Activated T-cell treated with anti-CD3 and anti-CD28 coated beads for 48 hours (primary cell): ENCODE measurements around the gene SRPX2.
"Not testable (repeated sequence)": the region's sequence is repeated elsewhere in the genome, so short reads cannot be mapped to it uniquely, and the experiment has no call there.

Experiments used
- DNase-seq: peaks from one replicate; pipeline ENCODE4 v3.0.0-alpha.2; 2020; ENCODE audit warnings: low read depth

The SRPX2 gene

GRCh38 chrX:100700809-100701208, 56.8 kb downstream of the SRPX2 start:
- DNase-seq: no peak

DNA sequence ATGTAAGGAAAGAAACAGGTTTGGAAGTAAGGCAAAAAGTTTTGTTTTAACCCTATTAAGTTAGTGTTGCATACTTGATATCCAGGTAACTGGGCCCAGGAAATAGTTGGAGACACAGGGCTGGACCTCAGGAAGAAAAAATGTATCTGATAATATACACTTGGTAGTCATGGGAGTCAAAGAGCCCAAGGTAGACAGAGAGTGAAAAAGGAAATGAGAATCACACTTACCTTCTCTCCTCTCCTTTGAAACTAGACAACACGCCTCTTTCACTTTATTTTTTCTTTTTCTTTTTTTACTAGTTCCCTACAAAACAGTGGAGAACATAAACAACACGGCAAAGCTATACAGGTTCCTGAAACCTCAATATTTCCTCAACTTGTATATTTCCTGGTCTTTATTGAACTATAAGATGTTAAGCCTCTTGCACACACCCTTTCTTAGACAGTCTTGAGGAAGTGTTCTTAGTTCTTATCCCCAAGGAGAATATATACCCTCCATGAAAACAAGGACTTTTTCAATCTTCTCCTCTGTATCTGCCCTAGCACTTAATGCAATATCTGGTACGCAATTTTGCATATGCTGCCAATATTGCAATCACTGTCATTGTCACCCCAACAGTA, 60.7 kb downstream of the SRPX2 start:
- no peak for DNase-seq

DNA sequence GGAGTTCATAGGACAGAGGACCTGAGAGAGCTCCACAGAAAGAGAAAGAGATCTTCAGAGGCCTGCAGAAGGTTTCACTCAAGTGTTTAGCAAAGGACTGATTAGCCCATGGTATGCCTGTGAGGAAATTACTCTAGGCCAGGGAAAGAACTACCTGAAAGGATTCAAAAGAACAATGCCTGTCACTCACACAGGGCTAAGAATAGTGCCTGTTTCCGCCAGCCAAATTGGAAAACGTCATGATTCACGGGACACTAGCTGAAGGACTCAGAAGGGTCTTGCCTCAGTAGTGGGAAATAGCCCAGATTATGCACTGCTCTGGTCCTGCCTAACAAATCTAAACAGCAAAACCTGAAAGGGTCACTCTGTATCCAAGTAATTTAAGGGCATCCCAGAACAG, 66.8 kb downstream of the SRPX2 start:
- no peak for DNase-seq

GRCh38 chrX:100717363-100717762, 73.4 kb downstream of the SRPX2 start:
- no peak for DNase-seq

DNA sequence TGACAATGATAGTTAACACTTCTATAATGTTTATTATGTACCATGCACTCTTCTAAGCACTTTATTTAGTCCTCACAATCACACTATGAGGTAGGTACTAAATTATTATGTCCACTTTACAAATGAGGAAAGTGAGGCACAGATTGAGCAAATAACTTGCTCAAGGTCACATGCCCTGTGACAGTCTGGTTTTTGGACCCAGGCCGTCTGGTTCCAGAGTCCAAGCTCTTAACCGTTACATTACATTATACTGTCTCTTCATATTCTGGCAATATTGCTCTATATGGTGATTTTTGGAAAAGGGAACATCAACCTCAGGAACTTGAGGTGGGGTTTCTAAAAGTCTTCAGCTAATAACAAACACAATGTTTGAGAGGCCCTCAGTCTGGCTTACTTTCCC, 75.1 kb downstream of the SRPX2 start:
- DNase-seq: no peak

GRCh38 chrX:100720301-100720700, 76.3 kb downstream of the SRPX2 start:
- no peak for DNase-seq

GRCh38 chrX:100721328-100721727, 77.3 kb downstream of the SRPX2 start:
- no peak for DNase-seq

DNA sequence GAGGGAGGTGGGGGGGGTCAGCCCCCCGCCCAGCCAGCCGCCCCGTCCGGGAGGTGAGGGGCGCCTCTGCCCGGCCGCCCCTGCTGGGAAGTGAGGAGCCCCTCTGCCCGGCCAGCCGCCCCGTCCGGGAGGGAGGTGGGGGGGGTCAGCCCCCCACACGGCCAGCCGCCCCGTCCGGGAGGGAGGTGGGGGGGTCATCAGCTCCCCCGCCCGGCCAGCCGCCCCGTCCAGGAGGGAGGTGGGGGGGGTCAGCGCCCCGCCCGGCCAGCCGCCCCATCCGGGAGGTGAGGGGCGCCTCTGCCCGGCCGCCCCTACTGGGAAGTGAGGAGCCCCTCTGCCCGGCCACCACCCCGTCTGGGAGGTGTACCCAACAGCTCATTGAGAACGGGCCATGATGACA, 80.0 kb downstream of the SRPX2 start:
- not testable (repeated sequence) for DNase-seq
